Endothelial cell (in vitro differentiated cells): Measurements from ENCODE around the gene TTLL6. TPM values are rescaled to one million over a fixed set of nuclear protein-coding genes. Genes with fewer than 3 reads are reported as not detected.

ENCODE experiments used
- DNase-seq: peaks from one replicate; pipeline ENCODE4 v3.0.0; 2021; ENCODE audit warnings: low spot score
- H3K27ac Mint-ChIP-seq: one replicate; pipeline ENCODE4 v1.8.0; 2021; ENCODE audit warnings: mixed read lengths, inconsistent platforms; ENCODE audit not compliant: unreplicated experiment
- H3K27me3 Mint-ChIP-seq: one replicate; pipeline ENCODE4 v1.8.0; 2021; ENCODE audit warnings: mild to moderate bottlenecking, moderate library complexity, mixed read lengths, inconsistent platforms; ENCODE audit not compliant: unreplicated experiment
- H3K36me3 Mint-ChIP-seq: one replicate; pipeline ENCODE4 v1.8.0; 2021; ENCODE audit warnings: mild to moderate bottlenecking, low read depth, mixed read lengths, inconsistent platforms; ENCODE audit not compliant: unreplicated experiment
- H3K4me1 Mint-ChIP-seq: one replicate; pipeline ENCODE4 v1.8.0; 2021; ENCODE audit warnings: mild to moderate bottlenecking, mixed read lengths, inconsistent platforms; ENCODE audit not compliant: unreplicated experiment
- H3K4me3 Mint-ChIP-seq: one replicate; pipeline ENCODE4 v1.8.0; 2021; ENCODE audit warnings: mild to moderate bottlenecking, mixed read lengths, inconsistent platforms; ENCODE audit not compliant: unreplicated experiment
- H3K9me3 Mint-ChIP-seq: one replicate; pipeline ENCODE4 v1.8.0; 2021; ENCODE audit warnings: mixed read lengths, inconsistent platforms; ENCODE audit not compliant: unreplicated experiment
- CTCF ChIP-seq: fragments of 200-600 bp; sonication (generic); IDR thresholded peaks from one replicate; pipeline ENCODE4 v1.5.0; 2021; ENCODE audit warnings: antibody characterized with exemption; ENCODE audit not compliant: unreplicated experiment
- total RNA-seq: library from RNA; stranded (reverse); fragmentation: NEBNext Ultra II Directional; extraction: Animal tissue kit (Norgen Biotek cat#: 25700); gene quantifications from one replicate; pipeline ENCODE4 v1.2.1, GENCODE V29; 2021; ENCODE audit not compliant: unreplicated experiment

Gene TTLL6
- total RNA-seq, 1 donor from 2014 or later, result 0.87 TPM

GRCh38 chr17:48756830-48757251 lies 60.2 kb downstream of the TTLL6 start:
- Mint-ChIP-seq H3K27ac (no peak overlapping the region), H3K36me3 (no peaks in the 10 kb centered on the region), H3K9me3 (no peaks in the 10 kb centered on the region), H3K27me3 (peaks cover 36% of the 10 kb centered on the region), H3K4me3 (no peak overlapping the region), H3K4me1 (peaks cover 25% of the 10 kb centered on the region)
- no peak for TF ChIP-seq CTCF
- DNase-seq, result no peak

- no peak overlapping the region for H3K27ac Mint-ChIP-seq
- H3K4me1 Mint-ChIP-seq, result peaks cover 26% of the 10 kb centered on the region
Measured at GRCh38 chr17:48755356-48755755, 61.7 kb downstream of the TTLL6 start.

GRCh38 chr17:48754500-48755261 lies 62.3 kb downstream of the TTLL6 start:
- no peak for DNase-seq
- Mint-ChIP-seq H3K4me1 (peaks cover 29% of the 10 kb centered on the region), H3K9me3 (no peaks in the 10 kb centered on the region), H3K27me3 (peaks cover 47% of the 10 kb centered on the region), H3K27ac (no peak overlapping the region), H3K36me3 (no peaks in the 10 kb centered on the region), H3K4me3 (no peak overlapping the region)
- TF ChIP-seq CTCF, result no peak

More at GRCh38 chr17:48755356-48755755, 61.7 kb downstream of the TTLL6 start:
- no peaks in the 10 kb centered on the region for H3K9me3 Mint-ChIP-seq
- DNase-seq, result no peak
- TF ChIP-seq CTCF, result no peak
- H3K27me3 Mint-ChIP-seq, result peaks cover 43% of the 10 kb centered on the region
- H3K36me3 Mint-ChIP-seq, result no peaks in the 10 kb centered on the region
- no peak overlapping the region for H3K4me3 Mint-ChIP-seq

- H3K4me1 Mint-ChIP-seq, result peaks cover 29% of the 10 kb centered on the region
- peaks cover 50% of the 10 kb centered on the region for H3K27me3 Mint-ChIP-seq
- no peaks in the 10 kb centered on the region for H3K36me3 Mint-ChIP-seq
- no peak for DNase-seq
- H3K27ac Mint-ChIP-seq, result no peak overlapping the region
- TF ChIP-seq CTCF, result no peak
- no peak overlapping the region for H3K4me3 Mint-ChIP-seq
- no peaks in the 10 kb centered on the region for H3K9me3 Mint-ChIP-seq
Measured at GRCh38 chr17:48753794-48754499, 63.1 kb downstream of the TTLL6 start.
